Uterus (tissue), 4 donors: Measurements from ENCODE around the gene PRKD1. TPM values are rescaled to one million over a fixed set of nuclear protein-coding genes. Genes with fewer than 3 reads are reported as not detected.

Source experiments
- DNase-seq, 2 donors: peaks; one replicate each; pipeline ENCODE4 v3.0.0-alpha.2; 2019 to 2020
- H3K27ac ChIP-seq, 2 donors: fragments of 200-600 bp; sonication (generic); 1 replicate in 1 of 2; 2 replicates in 1 of 2; pipeline ENCODE4 v1.5.1; 2016 to 2018
- H3K27me3 ChIP-seq, 2 donors: fragments of 200-600 bp; sonication (generic); one replicate each; pipeline ENCODE4 v1.5.1; 2018 to 2019; ENCODE audit warnings: control low read depth in 1 of 2
- H3K36me3 ChIP-seq, 2 donors: fragments of 200-600 bp; sonication (generic); one replicate each; pipeline ENCODE4 v1.5.1; 2019; ENCODE audit warnings: control low read depth in 1 of 2
- H3K4me1 ChIP-seq, 2 donors: fragments of 200-600 bp; sonication (generic); one replicate each; pipeline ENCODE4 v1.5.1; 2018 to 2019; ENCODE audit warnings: control low read depth in 1 of 2
- H3K4me3 ChIP-seq, 2 donors: fragments of 200-600 bp; sonication (generic); 1 replicate in 1 of 2; 2 replicates in 1 of 2; pipeline ENCODE4 v1.5.1; 2018 to 2019; ENCODE audit warnings: mild to moderate bottlenecking in 1 of 2
- H3K9me3 ChIP-seq, 2 donors: fragments of 200-600 bp; sonication (generic); one replicate each; pipeline ENCODE4 v1.5.1; 2019; ENCODE audit warnings: control low read depth in 1 of 2
- CTCF ChIP-seq, 4 experiments: fragments of 200-600 bp in 2 of 4; fragments of 450-650 bp in 2 of 4; sonication (generic) in 2 of 4; IDR thresholded peaks; one replicate each; pipeline ENCODE4 v1.5.1; 2016 to 2019; ENCODE audit warnings: antibody characterized with exemption in 4 of 4, mild to moderate bottlenecking in 2 of 4, moderate library complexity in 1 of 4
- POLR2A ChIP-seq, 2 donors: fragments of 450-650 bp; IDR thresholded peaks; one replicate each; pipeline ENCODE4 v1.6.1; 2016; ENCODE audit warnings: antibody characterized with exemption in 2 of 2, mild to moderate bottlenecking in 1 of 2, moderate library complexity in 1 of 2
- intact Hi-C: fragments of 100-400 bp; cut with DNase I; formaldehyde crosslinking; loops from one replicate; pipeline ENCODE4 v1.15.1; 2023; ENCODE audit warnings: low total_unique reads
- total RNA-seq, 4 donors: library from RNA; depleted of rRNA in 3 of 4; stranded (reverse); fragments of >200 nt in 3 of 4; gene quantifications; one replicate each; pipeline versions ENCODE4 v1.1.0 to v1.2.4, GENCODE V29; 2014 to 2023
- donor health status: DM: yes; HTN: yes; CAD: no.

The PRKD1 gene
- total RNA-seq, 4 donors from 2014 or later = 6.4 to 47.9 (median 31.5) TPM

GRCh38 chr14:29672831-29673230 is 254.8 kb downstream of the PRKD1 start:
- no peak overlapping the region for H3K4me3 ChIP-seq
- intact Hi-C loops = no loop called here

DNA sequence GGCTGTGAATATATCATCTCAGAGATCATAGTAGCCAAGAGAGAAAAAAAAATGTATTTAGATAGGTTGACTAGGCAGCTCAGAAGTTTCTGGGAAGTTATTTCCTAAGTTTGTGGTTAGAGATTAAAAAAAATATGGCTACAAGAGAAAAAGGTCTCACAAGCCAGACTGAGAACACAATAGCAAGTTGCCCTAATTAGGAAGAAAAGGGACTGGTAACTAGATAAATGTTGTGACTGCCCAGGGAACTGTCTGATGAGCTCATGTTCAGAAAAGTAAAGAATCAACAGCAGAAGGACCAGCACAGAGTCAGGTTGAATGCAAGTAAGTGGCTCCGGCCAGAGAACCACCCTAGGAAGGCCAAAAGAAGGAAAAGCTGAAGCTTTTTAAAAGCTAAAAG is 256.6 kb downstream of the PRKD1 start:
- no peaks in the 10 kb centered on the region for H3K36me3 ChIP-seq
- no peaks in the 10 kb centered on the region for H3K9me3 ChIP-seq
- H3K27ac ChIP-seq = no peak overlapping the region
- no peaks in the 10 kb centered on the region for H3K27me3 ChIP-seq
- TF ChIP-seq POLR2A (IDR thresholded peaks at IDR 0.05) = no peak
- no peak for TF ChIP-seq CTCF (IDR thresholded peaks at IDR 0.05)
- intact Hi-C loops = no loop called here
- H3K4me3 ChIP-seq = no peak overlapping the region
- H3K4me1 ChIP-seq = no peaks in the 10 kb centered on the region
- DNase-seq = no peak

More at GRCh38 chr14:29672831-29673230, 254.8 kb downstream of the PRKD1 start:
- TF ChIP-seq CTCF (IDR thresholded peaks at IDR 0.05) (no peak), POLR2A (IDR thresholded peaks at IDR 0.05) (no peak)
- Histone ChIP-seq H3K27ac (no peak overlapping the region), H3K36me3 (no peaks in the 10 kb centered on the region), H3K4me1 (no peaks in the 10 kb centered on the region), H3K9me3 (no peaks in the 10 kb centered on the region), H3K27me3 (no peaks in the 10 kb centered on the region)
- no peak for DNase-seq

DNA sequence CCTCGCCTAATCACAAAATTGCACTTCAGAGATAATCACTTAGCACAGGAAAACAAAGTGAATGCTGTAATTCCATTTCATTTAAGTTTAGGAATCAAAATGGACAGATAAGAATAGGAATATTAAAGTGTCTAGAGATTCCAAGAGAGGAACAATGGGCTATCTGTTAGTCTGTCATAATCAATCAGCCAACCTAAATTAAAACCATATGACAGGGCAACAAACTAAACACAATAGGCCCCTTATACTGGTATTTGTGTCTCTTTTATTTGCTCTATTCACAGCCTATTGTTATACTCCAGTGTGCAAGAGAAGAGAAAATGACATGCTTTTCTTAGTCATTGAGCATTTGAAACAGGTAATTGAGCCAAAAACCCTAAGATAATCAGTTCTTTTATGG is 259.4 kb downstream of the PRKD1 start:
- H3K4me1 ChIP-seq = no peaks in the 10 kb centered on the region
- intact Hi-C loops = no loop called here
- H3K9me3 ChIP-seq = no peaks in the 10 kb centered on the region
- DNase-seq = no peak
- no peaks in the 10 kb centered on the region for H3K27me3 ChIP-seq
- H3K27ac ChIP-seq = no peak overlapping the region
- H3K36me3 ChIP-seq = no peaks in the 10 kb centered on the region
- H3K4me3 ChIP-seq = no peak overlapping the region
- TF ChIP-seq POLR2A (IDR thresholded peaks at IDR 0.05) (no peak), CTCF (IDR thresholded peaks at IDR 0.05) (no peak)

DNA sequence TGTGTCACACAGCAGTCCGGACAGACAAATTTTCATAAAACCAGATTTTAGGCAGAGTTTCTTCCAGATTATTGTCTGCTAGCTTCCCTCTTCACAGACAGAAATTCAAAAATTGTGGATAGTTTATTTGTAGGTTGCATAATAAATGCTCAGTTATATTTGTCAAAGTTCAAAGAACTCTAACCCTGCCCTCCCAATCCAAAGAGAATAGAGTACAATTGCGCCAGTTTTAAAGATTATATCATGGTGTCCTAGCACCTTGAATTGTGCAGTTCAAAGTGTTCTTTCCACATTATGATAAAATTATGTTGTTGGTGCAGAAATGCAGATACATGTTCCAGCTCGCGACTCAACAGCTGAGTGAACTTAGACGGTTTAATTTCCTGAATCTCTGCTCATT is 263.1 kb downstream of the PRKD1 start:
- H3K27ac ChIP-seq = no peak overlapping the region
- TF ChIP-seq POLR2A (IDR thresholded peaks at IDR 0.05) (no peak), CTCF (IDR thresholded peaks at IDR 0.05) (no peak)
- no peak overlapping the region for H3K4me3 ChIP-seq
- no peaks in the 10 kb centered on the region for H3K9me3 ChIP-seq
- H3K27me3 ChIP-seq = no peaks in the 10 kb centered on the region
- no peaks in the 10 kb centered on the region for H3K36me3 ChIP-seq
- intact Hi-C loops = no loop called here
- H3K4me1 ChIP-seq = no peaks in the 10 kb centered on the region
- no peak for DNase-seq

DNA sequence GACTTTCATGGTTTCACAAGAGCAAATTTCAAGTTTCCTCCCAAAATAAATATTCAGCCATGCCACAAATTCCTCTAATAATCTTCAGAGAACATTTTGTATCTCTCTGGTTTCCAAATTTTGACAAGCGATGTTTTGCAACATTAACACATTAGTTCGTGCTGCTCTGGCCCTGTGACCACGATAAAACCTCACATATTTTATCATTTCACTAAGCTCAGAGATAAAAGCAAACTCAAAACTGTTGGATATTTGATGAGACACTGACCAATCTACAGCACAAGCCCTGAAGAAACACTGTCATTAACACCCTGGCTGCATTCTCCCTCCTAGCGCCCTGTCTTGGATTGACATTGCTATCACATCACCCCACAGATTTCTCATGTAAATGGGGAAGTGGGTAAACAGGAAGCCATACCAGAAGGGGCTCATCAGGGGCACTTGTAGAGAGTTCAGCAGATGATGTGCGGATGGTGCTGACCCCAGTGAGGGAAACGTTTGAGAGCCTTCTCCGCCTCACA is 264.3 kb downstream of the PRKD1 start:
- intact Hi-C loops = no loop called here
- Histone ChIP-seq H3K36me3 (no peaks in the 10 kb centered on the region), H3K9me3 (no peaks in the 10 kb centered on the region), H3K27ac (no peak overlapping the region), H3K27me3 (no peaks in the 10 kb centered on the region), H3K4me3 (no peak overlapping the region), H3K4me1 (no peaks in the 10 kb centered on the region)
- TF ChIP-seq CTCF (IDR thresholded peaks at IDR 0.05) (no peak), POLR2A (IDR thresholded peaks at IDR 0.05) (no peak)
- DNase-seq = no peak
